Nephron (organoid): ENCODE measurements around the gene CARNS1.

ENCODE experiments used
- H3K27ac Mint-ChIP-seq, 3 experiments: 2 replicates each; pipeline ENCODE4 v1.8.0; 2020; ENCODE audit warnings: mixed read lengths in 3 of 3, mild to moderate bottlenecking in 2 of 3, moderate library complexity in 1 of 3
- H3K27me3 Mint-ChIP-seq: 2 replicates; pipeline ENCODE4 v1.8.0; 2021; ENCODE audit warnings: low read depth, mild to moderate bottlenecking, moderate library complexity, mixed read lengths
- H3K36me3 Mint-ChIP-seq: 2 replicates; pipeline ENCODE4 v1.8.0; 2020; ENCODE audit warnings: low read depth, mixed read lengths
- H3K4me1 Mint-ChIP-seq: 2 replicates; pipeline ENCODE4 v1.8.0; 2020; ENCODE audit warnings: mixed read lengths
- H3K4me3 Mint-ChIP-seq, 3 experiments: 2 replicates each; pipeline ENCODE4 v1.8.0; 2020; ENCODE audit warnings: mild to moderate bottlenecking in 3 of 3, mixed read lengths in 3 of 3, moderate library complexity in 2 of 3
- H3K9me3 Mint-ChIP-seq: 2 replicates; pipeline ENCODE4 v1.8.0; 2020; ENCODE audit warnings: mixed read lengths
- CTCF ChIP-seq, 3 experiments: fragments of 200-600 bp; sonication (generic); IDR thresholded peaks; one replicate each; pipeline ENCODE4 v1.5.0; 2021; ENCODE audit warnings: antibody characterized with exemption in 3 of 3; ENCODE audit not compliant: unreplicated experiment in 3 of 3

The CARNS1 gene

GRCh38 chr11:67451658-67451976 lies 36.1 kb downstream of the CARNS1 start:
- H3K9me3 Mint-ChIP-seq, result no peaks in the 10 kb centered on the region
- no peak for TF ChIP-seq CTCF (IDR thresholded peaks at IDR 0.05; ENCODE audit: unreplicated experiment in 3 of 3)
- H3K27me3 Mint-ChIP-seq, result peaks cover 5% of the 10 kb centered on the region

DNA sequence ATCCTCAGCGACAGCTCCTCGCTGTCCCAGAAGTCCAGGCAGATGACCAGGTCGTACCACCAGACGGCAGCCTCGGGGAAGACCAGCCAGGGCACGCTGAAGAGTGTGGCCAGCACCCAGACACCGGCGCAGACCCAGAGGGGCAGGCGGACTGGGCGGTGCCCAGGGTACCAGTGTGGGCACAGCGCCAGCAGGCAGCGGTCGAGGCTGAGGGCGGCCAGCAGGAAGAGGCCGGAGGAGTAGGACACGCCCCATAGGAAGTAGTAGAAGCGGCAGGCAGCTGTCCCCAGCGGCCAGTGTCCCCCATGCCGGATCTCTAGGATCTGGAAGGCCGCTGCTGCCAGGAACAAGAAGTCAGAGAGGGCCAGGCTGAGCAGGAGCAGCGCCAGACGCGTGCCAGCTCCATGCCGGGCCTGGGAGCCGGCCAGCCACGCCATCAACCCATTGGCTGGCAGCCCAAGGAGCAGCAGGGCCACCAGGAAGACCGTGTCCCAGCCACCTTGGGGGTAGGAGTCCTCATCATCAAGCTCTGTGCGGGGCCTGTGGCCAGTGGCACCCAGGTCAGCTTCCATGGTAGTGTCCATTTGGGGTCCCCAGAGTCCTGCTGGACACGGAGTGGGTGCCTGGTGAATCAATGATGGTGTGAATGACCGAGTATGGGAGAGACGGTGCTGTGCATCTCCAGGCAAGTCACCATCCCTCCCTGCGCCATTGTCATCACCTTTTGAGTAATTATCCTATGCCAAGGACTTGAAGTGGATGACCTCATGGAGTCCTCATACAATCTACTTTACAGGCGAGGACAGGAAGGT lies 36.9 kb downstream of the CARNS1 start, which contains the start of gene GPR152:
Gene GPR152, minus strand, starts transcription at position 589 of the 812 bp plus-strand sequence. Its CDS starts 5 bp downstream, at position 584.
- no peaks in the 10 kb centered on the region for H3K4me1 Mint-ChIP-seq
- TF ChIP-seq CTCF (IDR thresholded peaks at IDR 0.05; ENCODE audit: unreplicated experiment in 3 of 3), result no peak
- H3K27me3 Mint-ChIP-seq, result peaks cover 5% of the 10 kb centered on the region
- H3K36me3 Mint-ChIP-seq, result no peaks in the 10 kb centered on the region
- no peak within 1 kb of the TSS for H3K27ac Mint-ChIP-seq
- H3K4me3 Mint-ChIP-seq, result no peak within 1 kb of the TSS
- no peaks in the 10 kb centered on the region for H3K9me3 Mint-ChIP-seq

More at GRCh38 chr11:67451658-67451976, 36.1 kb downstream of the CARNS1 start:
- H3K27ac Mint-ChIP-seq, result no peak overlapping the region
- H3K4me3 Mint-ChIP-seq, result no peak overlapping the region
- H3K4me1 Mint-ChIP-seq, result no peaks in the 10 kb centered on the region
- H3K36me3 Mint-ChIP-seq, result no peaks in the 10 kb centered on the region

- no peaks in the 10 kb centered on the region for H3K4me1 Mint-ChIP-seq
- no peaks in the 10 kb centered on the region for H3K36me3 Mint-ChIP-seq
- no peak overlapping the region for H3K27ac Mint-ChIP-seq
- H3K9me3 Mint-ChIP-seq, result no peaks in the 10 kb centered on the region
- H3K4me3 Mint-ChIP-seq, result no peak overlapping the region
- H3K27me3 Mint-ChIP-seq, result peaks cover 4% of the 10 kb centered on the region
- no peak for TF ChIP-seq CTCF (IDR thresholded peaks at IDR 0.05; ENCODE audit: unreplicated experiment in 3 of 3)
These were observed 38.6 kb downstream of the CARNS1 start for GRCh38 chr11:67453816-67454732.

DNA sequence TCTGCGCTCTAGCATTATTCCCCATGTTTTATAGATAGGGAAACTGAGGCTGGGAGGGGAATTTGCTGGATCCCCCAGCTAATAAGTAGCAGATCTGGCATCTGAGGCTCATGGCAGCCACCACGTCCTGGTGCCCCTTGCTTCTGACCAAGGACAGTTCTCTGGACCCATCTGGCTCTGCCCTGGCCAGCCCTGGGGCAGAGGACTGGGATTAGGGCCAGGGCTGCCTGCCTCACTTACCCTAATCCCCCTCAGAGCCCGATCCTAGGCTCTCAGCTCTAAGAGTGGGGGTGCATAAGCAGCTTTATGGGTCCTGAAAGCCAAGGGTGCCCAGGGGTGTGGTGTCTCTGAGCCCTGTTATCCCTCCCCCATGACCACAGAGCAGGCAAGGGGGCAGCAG lies 39.6 kb downstream of the CARNS1 start, which contains the start of gene CABP4:
Gene CABP4, plus strand, starts transcription at position 301 of the 400 bp plus-strand sequence. Its CDS starts 70 bp downstream, at position 371.
- Mint-ChIP-seq H3K9me3 (no peaks in the 10 kb centered on the region), H3K36me3 (no peaks in the 10 kb centered on the region), H3K4me1 (no peaks in the 10 kb centered on the region), H3K27me3 (no peaks in the 10 kb centered on the region), H3K4me3 (no peak within 1 kb of the TSS), H3K27ac (no peak within 1 kb of the TSS)
- TF ChIP-seq CTCF (IDR thresholded peaks at IDR 0.05; ENCODE audit: unreplicated experiment in 3 of 3), result no peak

DNA sequence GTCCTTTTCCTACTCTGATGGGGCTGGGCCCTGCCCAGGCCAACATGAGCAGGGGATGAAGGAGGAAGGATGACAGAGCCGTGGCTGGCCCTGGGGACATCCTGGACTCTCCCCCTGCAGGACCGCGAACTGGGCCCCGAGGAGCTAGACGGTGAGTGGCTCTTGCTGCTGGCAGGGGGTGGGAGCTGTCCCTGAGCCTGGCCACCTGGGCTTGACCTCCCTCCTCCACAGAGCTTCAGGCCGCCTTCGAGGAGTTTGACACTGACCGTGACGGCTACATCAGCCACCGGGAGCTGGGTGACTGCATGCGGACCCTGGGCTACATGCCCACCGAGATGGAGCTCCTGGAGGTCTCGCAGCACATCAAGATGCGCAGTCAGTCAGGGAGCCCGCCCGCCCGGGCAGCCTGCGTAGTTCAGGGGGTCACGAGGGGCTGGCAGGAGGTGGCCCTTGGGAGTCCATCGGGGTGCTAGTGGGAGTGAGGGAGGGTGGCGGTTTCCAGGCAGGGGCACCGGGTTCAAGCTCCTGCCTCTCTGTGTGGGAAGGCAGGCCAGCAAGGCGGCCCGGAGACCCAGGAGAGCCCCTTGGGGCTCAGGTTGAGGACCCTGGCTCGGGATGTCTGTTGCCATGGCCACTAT lies 40.7 kb downstream of the CARNS1 start:
- no peaks in the 10 kb centered on the region for H3K36me3 Mint-ChIP-seq
- no peak overlapping the region for H3K4me3 Mint-ChIP-seq
- no peaks in the 10 kb centered on the region for H3K4me1 Mint-ChIP-seq
- H3K27ac Mint-ChIP-seq, result no peak overlapping the region
- no peak for TF ChIP-seq CTCF (IDR thresholded peaks at IDR 0.05; ENCODE audit: unreplicated experiment in 3 of 3)
- H3K9me3 Mint-ChIP-seq, result no peaks in the 10 kb centered on the region
- H3K27me3 Mint-ChIP-seq, result no peaks in the 10 kb centered on the region
